SKM-1 (cell line): ENCODE data around the gene METAP1D.
"Not testable (repeated sequence)": the region's sequence is repeated elsewhere in the genome, so short reads cannot be mapped to it uniquely, and the experiment has no call there.

Experiments used
- DNase-seq: peaks from one replicate; lab custom pipeline; 2025; ENCODE audit not compliant: unreplicated experiment; lab: John Stamatoyannopoulos, UW

METAP1D gene

GRCh38 chr2:172047566-172048507 is 48.1 kb downstream of the METAP1D start:
- DNase-seq = no peak

- DNase-seq = no peak
Measured at GRCh38 chr2:172048508-172049503, 49.1 kb downstream of the METAP1D start.

DNA sequence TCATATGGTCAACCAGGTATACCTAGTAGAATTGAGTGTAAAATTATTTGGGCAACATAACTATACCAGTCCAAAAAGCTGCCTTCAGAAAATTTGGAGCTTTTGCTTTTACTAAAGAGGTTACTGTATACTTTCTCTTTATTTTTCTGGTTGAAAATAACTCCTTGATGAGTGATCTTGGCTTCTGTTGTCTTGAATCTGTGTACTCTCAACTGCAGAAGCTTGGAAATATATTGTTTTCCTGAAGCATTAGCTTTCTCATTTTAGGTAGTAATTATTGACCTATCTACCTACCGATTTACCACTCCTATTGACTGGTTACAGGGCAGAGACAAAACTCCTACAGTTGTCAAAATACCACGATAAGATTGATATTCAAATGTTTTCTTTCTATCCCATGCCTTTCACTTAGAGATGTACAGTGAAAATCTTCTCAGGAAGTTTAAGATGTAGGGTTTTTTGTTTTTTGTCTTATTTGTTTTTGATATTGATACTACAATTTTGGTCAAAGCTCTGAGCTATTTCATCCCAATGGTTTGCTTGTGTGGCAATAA is 49.9 kb downstream of the METAP1D start:
- DNase-seq = no peak

DNA sequence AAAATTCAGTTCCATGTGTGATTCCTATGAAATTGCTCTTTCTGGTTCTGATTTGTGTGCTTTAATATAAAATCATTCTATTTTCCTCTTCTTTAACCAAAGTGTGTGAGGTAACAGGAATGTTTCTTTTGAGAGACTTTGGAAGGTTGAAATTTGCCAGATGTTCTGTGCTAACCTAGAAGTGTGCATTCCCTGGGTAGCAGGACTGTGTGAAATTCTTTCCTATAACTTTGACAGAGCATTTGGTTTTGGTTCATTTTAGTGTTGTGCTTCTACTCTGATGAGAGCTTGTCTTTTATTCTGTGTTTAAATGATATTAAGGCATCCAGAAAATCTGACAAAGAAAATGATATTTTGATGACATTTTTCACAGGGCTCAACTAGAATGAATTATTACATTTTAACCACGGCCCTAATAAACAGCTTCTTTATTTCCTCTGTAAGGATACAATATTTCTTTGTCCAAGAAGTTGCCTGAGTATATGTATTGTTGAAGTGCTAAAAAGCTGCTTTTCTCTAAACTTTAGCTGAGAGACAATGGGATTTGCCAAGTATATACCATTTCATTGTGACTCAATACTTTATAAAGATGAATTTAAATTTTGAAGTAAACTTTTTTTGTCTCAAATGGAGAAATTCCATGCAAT is 50.8 kb downstream of the METAP1D start:
- DNase-seq = no peak

GRCh38 chr2:172052000-172052983 is 52.5 kb downstream of the METAP1D start:
- no peak for DNase-seq

GRCh38 chr2:172053486-172053885 is 53.7 kb downstream of the METAP1D start:
- DNase-seq = no peak

DNA sequence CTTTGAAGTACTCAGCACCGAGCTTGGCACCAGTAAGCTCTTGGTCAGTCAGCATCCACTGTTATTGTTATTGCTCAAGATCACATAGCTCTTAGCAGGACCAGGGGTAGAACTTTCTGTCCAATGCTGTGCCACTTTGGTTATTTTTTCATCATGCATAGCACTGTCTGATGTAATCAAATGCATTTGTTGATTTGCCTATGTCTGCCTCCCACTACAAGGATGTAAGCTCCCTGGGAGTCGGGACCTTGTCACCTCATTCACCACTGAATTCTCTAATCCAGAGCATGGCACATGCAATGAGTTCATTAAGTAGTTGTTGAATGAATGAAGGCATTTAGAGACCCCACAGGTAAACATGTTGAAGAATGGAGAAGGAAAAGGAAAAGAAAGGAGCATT is 56.5 kb downstream of the METAP1D start:
- no peak for DNase-seq

DNA sequence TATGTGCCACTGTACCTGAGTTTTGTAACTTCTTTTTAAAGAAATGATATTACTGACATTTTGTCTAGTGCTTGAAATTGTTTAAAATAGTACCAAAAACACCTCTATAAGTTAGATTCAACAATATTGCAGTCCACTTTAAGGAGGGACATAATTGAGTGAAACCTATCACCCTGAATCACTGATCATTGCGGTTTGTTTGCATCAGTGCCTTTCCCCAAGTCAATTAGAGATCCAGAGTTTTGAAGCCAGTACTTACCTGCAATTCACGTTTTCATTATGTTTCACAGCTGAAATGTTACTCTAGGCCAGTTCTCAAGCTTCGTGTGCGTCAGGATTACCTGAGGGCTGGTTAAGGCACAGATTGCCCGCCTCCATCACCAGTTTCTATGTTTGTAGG is 58.9 kb downstream of the METAP1D start:
- DNase-seq = no peak

GRCh38 chr2:172060118-172060517 is 60.4 kb downstream of the METAP1D start:
- DNase-seq = not testable (repeated sequence)

DNA sequence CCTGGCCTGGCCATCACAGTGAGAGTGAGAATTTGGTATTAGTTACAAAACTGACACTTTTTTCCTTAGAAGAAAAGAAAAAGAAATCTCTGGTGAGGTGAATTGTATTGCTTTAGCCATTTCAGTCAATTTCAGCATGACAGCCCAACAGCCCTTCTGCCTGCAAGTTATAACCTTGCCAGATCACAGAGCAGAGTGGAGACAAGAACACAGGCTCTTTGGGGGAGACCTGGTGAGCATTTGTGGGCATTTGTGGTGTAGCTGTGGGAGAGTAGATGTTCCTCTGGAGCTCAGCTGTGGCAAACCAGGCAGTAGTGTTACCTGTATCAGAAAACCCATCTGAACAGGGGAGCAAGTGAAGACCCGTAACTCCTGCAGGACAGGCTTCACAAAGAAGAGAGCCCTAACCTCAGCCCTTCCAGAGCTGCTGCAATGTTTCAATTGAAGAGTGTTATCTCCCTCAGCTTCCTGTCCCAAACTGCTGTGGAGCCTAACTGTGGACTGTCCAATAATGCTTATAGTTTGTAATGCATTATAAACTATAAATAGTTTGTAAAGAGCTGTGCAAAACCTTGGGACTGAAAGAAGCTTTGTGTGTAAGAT is 62.8 kb downstream of the METAP1D start:
- no peak for DNase-seq

- no peak for DNase-seq
Measured at GRCh38 chr2:172063446-172063845, 63.7 kb downstream of the METAP1D start.

- DNase-seq = no peak
Measured at GRCh38 chr2:172065111-172065510, 65.4 kb downstream of the METAP1D start.

DNA sequence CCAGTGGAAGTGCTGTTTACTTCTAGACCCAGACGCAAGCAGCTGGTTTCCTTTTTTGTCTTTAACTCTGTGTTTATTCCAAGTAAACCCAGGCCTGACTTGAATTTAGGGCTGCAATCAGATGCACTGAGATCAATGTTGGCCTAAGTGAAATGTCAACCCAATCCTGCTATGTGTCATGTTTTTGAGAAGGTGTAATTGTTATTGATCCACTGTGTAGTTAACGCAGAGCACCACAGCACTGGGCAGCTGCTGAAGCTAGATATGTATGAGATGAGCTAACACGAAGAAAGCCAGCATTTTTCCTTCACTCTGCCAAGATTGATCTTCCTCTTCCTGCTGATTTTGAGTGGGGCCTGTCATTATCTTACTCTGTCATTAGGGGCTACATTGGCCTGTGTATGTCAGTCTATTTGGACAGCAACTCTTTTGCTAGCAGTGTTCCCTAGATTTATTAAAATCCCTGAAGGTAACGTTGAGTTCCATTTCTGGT is 66.7 kb downstream of the METAP1D start:
- DNase-seq = no peak

DNA sequence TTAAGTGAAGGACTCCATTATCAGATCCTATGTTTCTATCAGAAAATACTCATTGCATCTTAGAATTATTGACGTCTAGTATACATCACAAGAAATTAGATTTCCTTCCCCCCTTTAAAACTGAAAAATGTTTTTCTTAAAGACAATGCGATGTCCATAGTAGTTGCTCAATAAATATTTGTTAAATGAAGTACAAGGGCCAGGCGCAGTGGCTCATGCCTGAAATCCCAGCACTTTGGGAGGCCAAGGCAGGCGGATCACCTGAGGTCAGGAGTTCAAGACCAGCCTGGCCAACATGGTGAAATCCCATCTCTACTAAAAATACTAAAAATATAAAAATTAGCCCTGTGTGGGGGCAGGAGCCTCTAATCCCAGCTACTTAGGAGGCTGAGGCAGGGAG is 68.2 kb downstream of the METAP1D start:
- DNase-seq = not testable (repeated sequence)

DNA sequence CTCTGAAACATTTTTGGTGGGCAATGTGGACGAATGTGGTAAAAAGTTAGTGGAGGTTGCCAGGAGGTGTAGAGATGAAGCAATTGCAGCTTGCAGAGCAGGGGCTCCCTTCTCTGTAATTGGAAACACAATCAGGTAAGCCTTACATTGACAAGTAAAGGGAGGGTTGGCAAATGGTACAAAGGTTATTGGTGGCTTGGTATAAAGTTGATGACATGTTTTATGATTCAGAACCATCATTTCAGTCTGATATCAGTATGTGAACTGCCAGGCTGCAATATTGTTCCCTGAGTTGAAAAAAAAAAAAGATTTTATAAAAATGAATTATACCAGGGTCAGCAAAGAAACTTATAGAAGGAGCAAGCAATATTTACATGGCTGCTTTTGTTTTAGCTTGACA is 71.2 kb downstream of the METAP1D start:
- no peak for DNase-seq

GRCh38 chr2:172072303-172072702 is 72.5 kb downstream of the METAP1D start:
- no peak for DNase-seq

DNA sequence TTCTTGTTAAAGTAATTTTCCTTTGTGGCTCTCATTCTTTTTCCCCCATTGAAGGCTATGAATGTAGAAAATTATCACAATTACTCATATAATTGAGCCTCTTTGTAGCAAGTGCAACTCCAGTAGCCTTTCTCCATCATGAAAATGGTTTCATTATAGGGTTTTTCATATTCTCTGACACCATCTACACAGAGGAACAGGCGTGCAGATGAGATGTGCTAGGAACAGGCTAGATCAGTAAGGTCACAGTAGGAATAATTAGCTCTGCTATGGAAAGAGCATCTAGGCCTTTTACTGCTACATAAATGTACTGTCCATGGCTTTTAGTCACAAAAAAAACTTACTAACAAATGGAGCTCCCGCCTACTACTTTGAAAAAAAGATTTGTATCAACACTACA is 73.0 kb downstream of the METAP1D start:
- DNase-seq = no peak

DNA sequence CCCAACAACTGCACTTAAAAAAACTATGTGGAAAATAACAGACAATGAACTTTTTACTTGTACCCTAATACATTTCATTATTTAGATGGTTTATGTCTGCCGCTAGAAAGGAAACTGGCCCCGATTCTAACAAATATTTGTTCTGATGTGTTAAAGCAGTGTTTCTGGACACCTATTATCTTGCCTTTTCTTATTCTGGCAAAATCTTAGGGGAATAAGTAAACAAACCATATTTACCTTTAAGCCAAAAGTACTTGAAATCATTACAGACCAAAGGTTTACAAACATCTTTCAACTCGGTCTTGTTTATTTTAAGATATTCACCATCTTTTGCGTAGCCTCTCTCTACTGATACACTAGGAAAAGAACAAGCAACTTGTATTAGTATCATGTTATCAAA is 73.8 kb downstream of the METAP1D start:
- DNase-seq = no peak

DNA sequence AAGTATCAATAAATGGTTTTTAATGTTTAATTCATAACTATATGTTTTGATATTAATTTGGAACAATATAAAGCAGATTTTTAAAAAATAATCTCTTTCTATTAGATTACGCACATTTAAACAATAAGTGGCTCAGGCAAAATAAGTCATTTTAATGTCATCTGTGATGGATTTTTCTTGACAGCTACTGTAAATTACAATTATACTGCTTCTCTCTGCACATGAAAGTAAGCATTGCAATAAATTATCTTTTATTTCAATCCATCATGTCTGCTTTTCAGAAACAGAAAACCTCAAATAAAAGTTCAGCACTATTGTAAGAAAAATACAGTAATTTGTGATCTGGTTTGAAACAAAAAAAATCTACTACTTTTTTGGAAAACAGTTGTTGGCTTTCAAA is 74.5 kb downstream of the METAP1D start:
- no peak for DNase-seq
